NCI-H128 (cell line): ENCODE measurements around the gene STK11IP.

Experiments
- DNase-seq: peaks from one replicate; lab custom pipeline; 2025; ENCODE audit not compliant: unreplicated experiment; lab: John Stamatoyannopoulos, UW

The STK11IP gene

GRCh38 chr2:219576505-219577388 lies 20.9 kb upstream of the STK11IP start:
- DNase-seq = peak; percentile 48

- no peak for DNase-seq
These were observed 18.6 kb upstream of the STK11IP start for GRCh38 chr2:219578811-219579613.

GRCh38 chr2:219581346-219581745 lies 16.3 kb upstream of the STK11IP start:
- DNase-seq = no peak

DNA sequence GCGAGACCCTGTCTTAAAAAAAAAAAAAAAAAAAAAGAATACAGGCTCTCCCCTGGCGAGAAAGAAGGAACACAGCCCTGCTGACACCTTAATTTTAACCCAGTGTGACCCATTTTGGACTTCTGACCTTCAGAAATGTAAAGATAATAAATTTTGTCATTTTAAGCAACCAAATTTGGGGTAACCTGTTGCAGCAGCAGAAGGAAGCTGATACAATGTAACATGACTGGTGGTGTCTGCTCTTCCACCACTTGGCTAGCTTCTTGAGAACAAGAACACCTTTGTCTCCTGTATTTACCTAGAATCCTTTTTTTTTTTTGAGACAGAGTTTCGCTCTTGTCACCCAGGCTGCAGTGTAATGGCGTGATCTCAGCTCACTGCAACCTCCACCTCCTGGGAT lies 6.6 kb upstream of the STK11IP start:
- no peak for DNase-seq

- no peak for DNase-seq
These were observed 4.9 kb upstream of the STK11IP start for GRCh38 chr2:219592736-219593135.

DNA sequence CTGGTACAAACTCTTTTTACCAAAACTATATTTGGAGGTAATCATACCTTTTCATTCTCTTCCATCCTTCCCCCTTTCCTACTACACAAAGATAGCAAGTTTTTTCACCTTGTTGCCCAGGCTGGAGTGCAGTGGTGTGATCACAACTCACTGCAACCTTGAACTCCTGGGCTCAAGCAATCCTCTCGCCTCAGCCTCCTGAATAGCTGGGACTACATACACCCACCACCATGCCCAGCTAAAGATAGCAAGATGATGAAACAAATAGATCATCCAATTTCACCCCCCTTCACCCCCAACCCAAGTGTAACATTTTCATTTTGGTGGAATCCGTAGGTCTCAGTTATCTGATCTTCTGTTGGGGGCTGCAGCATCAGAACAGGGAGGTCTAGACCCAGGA lies 4.5 kb upstream of the STK11IP start:
- no peak for DNase-seq

- no peak for DNase-seq
These were observed 2.4 kb upstream of the STK11IP start for GRCh38 chr2:219595256-219595655.

- DNase-seq = no peak
These were observed 604 bp upstream of the STK11IP start for GRCh38 chr2:219596954-219597551.

DNA sequence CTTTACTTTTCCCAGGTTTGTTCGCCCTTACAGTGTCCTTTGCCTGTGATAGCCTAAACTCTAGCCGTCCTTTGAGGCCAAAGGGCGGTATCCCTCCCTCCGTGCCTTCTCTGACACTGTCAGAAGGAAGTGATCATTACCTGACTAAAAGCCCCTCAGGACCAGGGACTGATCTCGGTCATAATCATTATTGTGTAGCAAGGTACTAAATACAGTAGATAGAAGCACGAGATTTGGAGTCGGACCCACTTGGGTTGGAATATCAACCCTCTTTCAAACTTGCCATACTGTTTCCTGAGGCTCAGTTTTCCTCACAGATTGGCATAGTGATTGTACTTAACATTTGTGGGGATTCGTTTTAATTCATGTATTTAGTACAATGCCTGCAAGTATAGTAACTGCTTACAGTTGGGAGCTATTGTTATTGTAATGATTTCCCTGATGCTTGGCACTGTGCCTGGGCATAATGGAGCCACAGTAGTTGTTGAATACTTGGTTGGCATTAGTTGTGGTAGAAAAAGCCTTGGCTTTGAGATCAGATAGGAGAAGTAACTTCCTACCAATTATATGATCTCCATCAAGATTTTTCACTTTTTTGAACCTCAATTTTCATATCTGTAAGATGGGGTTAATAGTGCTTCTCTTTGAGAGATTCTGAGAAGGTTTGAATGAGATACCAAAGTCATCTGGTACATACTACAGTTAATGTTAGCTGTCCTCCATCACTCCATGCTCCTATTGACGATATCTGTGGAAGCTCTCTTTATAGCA lies 836 bp downstream of the STK11IP start:
- DNase-seq = no peak

- no peak for DNase-seq
These were observed 6.1 kb downstream of the STK11IP start for GRCh38 chr2:219603771-219604170.

DNA sequence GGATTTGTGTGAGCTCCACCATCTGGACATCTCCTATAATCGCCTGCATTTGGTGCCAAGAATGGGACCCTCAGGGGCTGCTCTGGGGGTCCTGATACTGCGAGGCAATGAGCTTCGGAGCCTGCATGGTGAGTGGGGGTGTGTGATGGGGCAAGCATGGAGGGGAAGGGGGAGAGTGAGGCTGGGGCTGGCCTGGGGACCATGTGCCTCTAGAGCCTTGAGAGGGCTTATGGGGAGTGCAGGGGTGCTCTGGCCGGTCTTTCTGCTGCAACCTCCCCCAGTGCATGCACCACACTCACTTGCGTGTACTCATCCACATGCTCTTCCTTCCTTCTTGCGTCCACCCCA lies 7.9 kb downstream of the STK11IP start:
- DNase-seq = no peak

DNA sequence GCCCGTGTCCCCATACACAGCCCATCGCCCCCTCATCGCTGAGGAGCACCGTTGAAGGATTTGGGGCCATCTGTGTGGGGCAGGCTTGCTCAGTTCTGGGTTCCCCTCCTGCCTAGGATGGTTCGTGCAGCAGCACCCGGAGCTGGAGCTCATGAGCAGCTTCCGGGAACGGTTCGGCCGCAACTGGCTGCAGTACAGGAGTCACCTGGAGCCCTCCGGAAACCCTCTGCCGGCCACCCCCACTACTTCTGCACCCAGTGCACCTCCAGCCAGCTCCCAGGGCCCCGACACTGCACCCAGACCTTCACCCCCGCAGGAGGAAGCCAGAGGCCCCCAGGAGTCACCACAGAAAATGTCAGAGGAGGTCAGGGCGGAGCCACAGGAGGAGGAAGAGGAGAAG lies 10.3 kb downstream of the STK11IP start:
- no peak for DNase-seq

DNA sequence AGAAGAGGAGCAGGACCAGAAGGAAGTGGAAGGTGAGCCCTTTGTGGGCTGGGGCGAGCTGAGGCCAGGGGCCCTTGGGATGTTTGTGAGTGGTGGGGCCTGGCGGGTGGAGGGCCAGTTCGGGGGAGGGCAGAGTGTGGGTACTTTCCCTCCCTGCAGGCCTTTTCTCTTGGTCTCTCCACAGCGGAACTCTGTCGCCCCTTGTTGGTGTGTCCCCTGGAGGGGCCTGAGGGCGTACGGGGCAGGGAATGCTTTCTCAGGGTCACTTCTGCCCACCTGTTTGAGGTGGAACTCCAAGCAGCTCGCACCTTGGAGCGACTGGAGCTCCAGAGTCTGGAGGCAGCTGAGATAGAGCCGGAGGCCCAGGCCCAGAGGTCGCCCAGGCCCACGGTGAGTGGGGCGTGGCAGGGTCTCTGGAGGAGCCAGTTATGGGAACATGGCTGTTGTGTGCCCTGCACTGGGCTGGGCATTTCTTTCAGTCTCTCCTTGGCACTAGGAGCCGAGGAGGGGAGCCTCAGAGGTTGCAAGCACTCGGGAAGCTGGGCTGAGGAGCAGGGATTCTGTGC lies 10.8 kb downstream of the STK11IP start:
- DNase-seq = no peak

DNA sequence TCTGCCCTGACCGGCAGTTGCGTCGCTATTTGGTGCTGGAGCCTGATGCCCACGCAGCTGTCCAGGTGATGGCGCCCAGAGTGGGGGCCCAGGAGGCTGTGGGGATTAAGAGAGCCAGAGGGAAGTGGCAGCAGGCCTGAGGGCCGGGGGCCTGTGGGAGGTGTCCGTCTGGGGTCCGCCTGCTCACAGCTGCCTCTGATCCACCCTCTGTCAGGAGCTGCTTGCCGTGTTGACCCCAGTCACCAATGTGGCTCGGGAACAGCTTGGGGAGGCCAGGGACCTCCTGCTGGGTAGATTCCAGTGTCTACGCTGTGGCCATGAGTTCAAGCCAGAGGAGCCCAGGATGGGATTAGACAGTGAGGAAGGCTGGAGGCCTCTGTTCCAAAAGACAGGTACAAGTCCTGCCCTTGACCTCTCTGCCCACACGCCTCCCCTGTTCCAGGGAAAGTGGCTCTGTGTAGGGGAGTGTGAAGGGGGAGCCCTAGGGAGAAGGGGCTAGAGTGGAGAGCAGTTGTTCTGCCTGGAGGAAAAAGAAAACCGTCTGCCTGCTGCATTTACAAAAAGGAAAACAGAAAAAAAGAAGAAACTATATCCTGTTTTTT lies 11.6 kb downstream of the STK11IP start:
- no peak for DNase-seq

DNA sequence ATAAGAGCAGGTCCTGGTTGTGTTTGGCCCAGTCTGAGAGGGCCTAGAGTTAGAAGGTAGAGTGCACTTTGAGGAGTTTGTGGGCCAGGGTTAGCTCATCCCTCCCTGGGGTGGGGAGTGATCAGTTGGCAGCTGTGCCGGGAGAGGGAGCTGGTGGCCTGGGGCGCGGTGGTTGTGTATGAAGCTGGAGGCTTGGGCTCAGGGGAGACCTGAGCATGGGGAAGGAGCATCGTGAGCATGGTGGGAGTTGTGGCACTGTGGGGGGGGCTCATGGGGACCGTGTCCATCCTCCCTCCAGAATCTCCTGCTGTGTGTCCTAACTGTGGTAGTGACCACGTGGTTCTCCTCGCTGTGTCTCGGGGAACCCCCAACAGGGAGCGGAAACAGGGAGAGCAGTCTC lies 13.6 kb downstream of the STK11IP start:
- DNase-seq = no peak

- DNase-seq = no peak
These were observed 14.4 kb downstream of the STK11IP start for GRCh38 chr2:219611866-219612576.

GRCh38 chr2:219612577-219613286 lies 15.1 kb downstream of the STK11IP start:
- DNase-seq = no peak

DNA sequence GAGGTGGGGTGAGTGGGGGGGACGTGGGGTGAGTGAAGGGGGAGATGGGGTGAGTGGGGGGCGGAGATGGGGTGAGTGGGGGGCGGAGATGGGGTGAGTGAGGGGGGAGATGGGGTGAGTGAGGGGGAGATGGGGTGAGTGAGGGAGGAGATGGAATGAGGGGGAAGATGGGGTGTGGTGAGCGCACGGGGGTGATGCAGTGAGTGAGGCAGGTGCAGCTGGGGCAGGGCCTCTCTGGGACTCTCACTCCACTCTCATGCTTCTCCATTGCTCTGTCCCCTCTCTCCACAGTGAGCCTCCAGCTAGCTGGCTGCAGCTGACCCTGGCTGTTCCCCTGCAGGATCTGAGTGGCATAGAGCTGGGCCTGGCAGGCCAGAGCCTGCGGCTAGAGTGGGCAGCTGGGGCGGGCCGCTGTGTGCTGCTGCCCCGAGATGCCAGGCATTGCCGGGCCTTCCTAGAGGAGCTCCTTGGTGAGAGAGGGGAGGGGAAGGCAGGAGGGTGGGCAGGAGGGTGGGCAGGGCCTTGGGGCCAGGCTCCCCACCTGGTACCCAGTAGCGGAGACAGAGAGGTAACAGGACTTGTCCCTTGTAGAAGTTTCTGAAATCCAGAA lies 15.9 kb downstream of the STK11IP start:
- DNase-seq = no peak
